DMS 273 (cell line): ENCODE measurements around the gene IL26.

ENCODE experiments used
- DNase-seq: peaks from one replicate; lab custom pipeline; 2025; ENCODE audit not compliant: unreplicated experiment; lab: John Stamatoyannopoulos, UW

IL26 gene

GRCh38 chr12:68159681-68160304, 65.8 kb downstream of the IL26 start, which contains the start of gene IFNG:
Gene IFNG, minus strand, starts transcription at chr12:68159740. Its CDS starts 125 bp downstream, at chr12:68159615.
- DNase-seq, result no peak

- peak; percentile 32 for DNase-seq
Measured at GRCh38 chr12:68158432-68158831, 67.2 kb downstream of the IL26 start.

- no peak for DNase-seq
Measured at GRCh38 chr12:68157380-68157779, 68.2 kb downstream of the IL26 start.

- DNase-seq, result no peak
Measured at GRCh38 chr12:68156636-68157035, 69.0 kb downstream of the IL26 start.

- no peak for DNase-seq
Measured at GRCh38 chr12:68154779-68155178, 70.8 kb downstream of the IL26 start.
